ENCODE data around the gene DRGX. TPM values are rescaled to one million over a fixed set of nuclear protein-coding genes. Genes with fewer than 3 reads are reported as not detected.

Gene DRGX
- total and polyA plus RNA-seq, 2 of the 4 experiments (the other 2 are of a cell fraction) = not detected

- Histone ChIP-seq H3K23ac (ENCODE audit: low read depth, low read length) (no peak overlapping the region), H4K8ac (ENCODE audit: low read depth in 2 of 2, low read length in 2 of 2) (no peak overlapping the region), H2BK5ac (ENCODE audit: low read depth, low read length, poor library complexity, severe bottlenecking) (no peak overlapping the region), H2BK120ac (ENCODE audit: low read depth, low read length) (no peak overlapping the region), H3K9ac (ENCODE audit: low read depth, low read length) (no peak overlapping the region), H3K14ac (replicated peaks; ENCODE audit: low read depth, low read length) (no peak overlapping the region), H3K4me1 (ENCODE audit: control insufficient read depth, insufficient read depth, low read length) (no peaks in the 10 kb centered on the region), H3K4me3 (ENCODE audit: insufficient read depth, low read depth, low read length) (no peak overlapping the region), H3K4ac (ENCODE audit: low read depth, low read length) (no peak overlapping the region), H3K9me1 (ENCODE audit: insufficient read depth, low read length) (no peaks in the 10 kb centered on the region), H3K27me3 (ENCODE audit: control insufficient read depth, insufficient read depth, low read length) (peaks cover 17% of the 10 kb centered on the region), H2BK20ac (ENCODE audit: low read depth, low read length) (no peak overlapping the region), H4K20me1 (ENCODE audit: insufficient read depth, low read length) (no peaks in the 10 kb centered on the region), H4K91ac (ENCODE audit: insufficient read depth, low read depth, low read length) (no peak overlapping the region), H4K5ac (ENCODE audit: low read depth, low read length) (no peak overlapping the region), H3K79me1 (ENCODE audit: low read depth in 1 of 2, low read length in 2 of 2) (no peaks in the 10 kb centered on the region), H2AK9ac (replicated peaks; ENCODE audit: low read depth, low read length, poor library complexity) (no peak overlapping the region), H3K36me3 (ENCODE audit: control insufficient read depth, insufficient read depth, low read length) (no peaks in the 10 kb centered on the region), H2AFZ (replicated peaks; ENCODE audit: low read length, poor library complexity) (no peak overlapping the region), H3K27ac (ENCODE audit: insufficient read depth, low read length) (no peak overlapping the region), H3K9me3 (ENCODE audit: control insufficient read depth, insufficient read depth, low read length) (no peaks in the 10 kb centered on the region), H3K56ac (ENCODE audit: extremely low read depth, insufficient read depth, low read length) (no peak overlapping the region), H2AK5ac (ENCODE audit: low read depth, low read length) (no peak overlapping the region), H3K18ac (ENCODE audit: low read depth, low read length) (no peak overlapping the region), H3K4me2 (ENCODE audit: low read depth, low read length) (no peak overlapping the region), H2BK15ac (ENCODE audit: low read depth, low read length) (no peak overlapping the region)
- dilution Hi-C loops (cut with HindIII; ENCODE audit: low sequenced_read_pairs, unreplicated experiment) (no loop called here), in situ Hi-C loops (cut with MboI; ENCODE audit: low sequenced_read_pairs) (no loop called here), intact Hi-C loops (cut with micrococcal nuclease) (no loop called here)
- 88% methylated on average over 25 of the region's 48 CpGs; no CpG with 5 or more reads in 1 of the 2 experiments for WGBS, 2 experiments (ENCODE audit: extremely low coverage in 2 of 2, insufficient read length in 1 of 2)
- ATAC-seq (ENCODE audit: low read depth) (no peak), DNase-seq (no peak)
- POLR2A ChIA-PET (ENCODE audit: unreplicated experiment) = no interaction called here
- BruUV-seq (replicated peaks) = no TSS peak
- TF ChIP-seq RAD21 (IDR thresholded peaks at IDR 0.05; ENCODE audit: low read length) (no peak), BHLHE40 (IDR thresholded peaks at IDR 0.05; ENCODE audit: low read depth, low read length) (no peak), FOS (IDR thresholded peaks at IDR 0.05; ENCODE audit: low read depth, low read length) (no peak), RFX5 (IDR thresholded peaks at IDR 0.05; ENCODE audit: low read depth, low read length) (no peak), NFE2L2 (IDR thresholded peaks at IDR 0.05; ENCODE audit: low read depth, low read length) (no peak), CTCF (conservative IDR thresholded peaks at IDR 0.05; ENCODE audit: low read depth, low read length) (no peak), SMC3 (IDR thresholded peaks at IDR 0.05; ENCODE audit: low read depth, low read length) (no peak), RCOR1 (IDR thresholded peaks at IDR 0.05; ENCODE audit: insufficient replicate concordance, low read length) (no peak), CHD1 (IDR thresholded peaks at IDR 0.05; ENCODE audit: low read depth, low read length) (no peak), USF2 (IDR thresholded peaks at IDR 0.05; ENCODE audit: low read depth, low read length) (no peak), MAZ (IDR thresholded peaks at IDR 0.05; ENCODE audit: borderline replicate concordance, low read depth, low read length) (no peak), ELK1 (IDR thresholded peaks at IDR 0.05; ENCODE audit: borderline replicate concordance, low read depth, low read length) (no peak), CEBPB (IDR thresholded peaks at IDR 0.05; ENCODE audit: low read depth, low read length) (no peak), MXI1 (IDR thresholded peaks at IDR 0.05; ENCODE audit: borderline replicate concordance, low read depth, low read length) (no peak)
- CTCF ChIA-PET = no interaction called here
Measured at GRCh38 chr10:49325916-49326783, 69.7 kb downstream of the DRGX start.

Measured in IMR-90 (cell line).